ENCODE results near the gene EXD2. TPM values are rescaled to one million over a fixed set of nuclear protein-coding genes. Genes with fewer than 3 reads are reported as not detected.

Gene EXD2
- total RNA-seq, 2 donors from 2014 or later = 14.6 to 16.7 TPM

- H3K36me3 ChIP-seq = peaks cover 22% of the 10 kb centered on the region
- TF ChIP-seq, protein P1, sequence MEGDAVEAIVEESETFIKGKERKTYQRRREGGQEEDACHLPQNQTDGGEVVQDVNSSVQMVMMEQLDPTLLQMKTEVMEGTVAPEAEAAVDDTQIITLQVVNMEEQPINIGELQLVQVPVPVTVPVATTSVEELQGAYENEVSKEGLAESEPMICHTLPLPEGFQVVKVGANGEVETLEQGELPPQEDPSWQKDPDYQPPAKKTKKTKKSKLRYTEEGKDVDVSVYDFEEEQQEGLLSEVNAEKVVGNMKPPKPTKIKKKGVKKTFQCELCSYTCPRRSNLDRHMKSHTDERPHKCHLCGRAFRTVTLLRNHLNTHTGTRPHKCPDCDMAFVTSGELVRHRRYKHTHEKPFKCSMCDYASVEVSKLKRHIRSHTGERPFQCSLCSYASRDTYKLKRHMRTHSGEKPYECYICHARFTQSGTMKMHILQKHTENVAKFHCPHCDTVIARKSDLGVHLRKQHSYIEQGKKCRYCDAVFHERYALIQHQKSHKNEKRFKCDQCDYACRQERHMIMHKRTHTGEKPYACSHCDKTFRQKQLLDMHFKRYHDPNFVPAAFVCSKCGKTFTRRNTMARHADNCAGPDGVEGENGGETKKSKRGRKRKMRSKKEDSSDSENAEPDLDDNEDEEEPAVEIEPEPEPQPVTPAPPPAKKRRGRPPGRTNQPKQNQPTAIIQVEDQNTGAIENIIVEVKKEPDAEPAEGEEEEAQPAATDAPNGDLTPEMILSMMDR (IDR thresholded peaks at IDR 0.05) = peak; percentile 75 to 84
- peaks cover 0 to 15% of the 10 kb centered on the region in 2 donors for H3K4me1 ChIP-seq
- H3K9me3 ChIP-seq = no peaks in the 10 kb centered on the region
- DNase-seq (ENCODE audit: low spot score) = peak; percentile 76
- H3K27ac ChIP-seq = no peak overlapping the region
- no peaks in the 10 kb centered on the region for H3K27me3 ChIP-seq
- no peak overlapping the region for H3K4me3 ChIP-seq
Measured at GRCh38 chr14:69242311-69243224, 51.3 kb downstream of the EXD2 start.

DNA sequence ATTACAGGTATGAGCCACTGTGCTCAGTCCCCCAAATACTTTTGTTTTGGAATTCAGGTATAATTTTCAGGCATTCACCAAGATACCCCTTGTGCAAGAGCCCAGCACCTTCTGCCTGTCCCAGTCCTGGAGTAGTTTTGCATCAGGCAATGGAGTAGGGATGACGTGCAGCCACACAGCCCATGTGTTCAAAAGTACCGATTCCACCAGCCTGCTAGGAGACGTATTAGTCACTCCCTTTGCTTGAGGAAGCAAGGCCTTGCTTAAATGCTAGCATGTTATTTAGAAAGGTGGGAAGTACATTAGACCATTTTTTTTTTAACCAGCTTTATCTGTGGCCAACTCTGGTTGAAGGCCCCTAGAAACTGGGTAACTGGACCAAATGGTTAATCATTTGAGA, 53.6 kb downstream of the EXD2 start:
- TF ChIP-seq, protein P1 (IDR thresholded peaks at IDR 0.05) = no peak
- peaks cover 0 to 22% of the 10 kb centered on the region in 2 donors for H3K4me1 ChIP-seq
- H3K27me3 ChIP-seq = no peaks in the 10 kb centered on the region
- no peak overlapping the region for H3K27ac ChIP-seq
- DNase-seq (ENCODE audit: low spot score) = no peak
- H3K4me3 ChIP-seq = no peak overlapping the region
- no peaks in the 10 kb centered on the region for H3K9me3 ChIP-seq
- peaks cover 7% of the 10 kb centered on the region for H3K36me3 ChIP-seq

GRCh38 chr14:69246331-69246730, 55.0 kb downstream of the EXD2 start:
- TF ChIP-seq, protein P1 (IDR thresholded peaks at IDR 0.05) = no peak
- Histone ChIP-seq H3K4me1 (peaks cover 0 to 14% of the 10 kb centered on the region in 2 donors), H3K27ac (no peak overlapping the region), H3K36me3 (peaks cover 4% of the 10 kb centered on the region), H3K4me3 (no peak overlapping the region), H3K9me3 (no peaks in the 10 kb centered on the region), H3K27me3 (no peaks in the 10 kb centered on the region)
- DNase-seq (ENCODE audit: low spot score) = no peak

DNA sequence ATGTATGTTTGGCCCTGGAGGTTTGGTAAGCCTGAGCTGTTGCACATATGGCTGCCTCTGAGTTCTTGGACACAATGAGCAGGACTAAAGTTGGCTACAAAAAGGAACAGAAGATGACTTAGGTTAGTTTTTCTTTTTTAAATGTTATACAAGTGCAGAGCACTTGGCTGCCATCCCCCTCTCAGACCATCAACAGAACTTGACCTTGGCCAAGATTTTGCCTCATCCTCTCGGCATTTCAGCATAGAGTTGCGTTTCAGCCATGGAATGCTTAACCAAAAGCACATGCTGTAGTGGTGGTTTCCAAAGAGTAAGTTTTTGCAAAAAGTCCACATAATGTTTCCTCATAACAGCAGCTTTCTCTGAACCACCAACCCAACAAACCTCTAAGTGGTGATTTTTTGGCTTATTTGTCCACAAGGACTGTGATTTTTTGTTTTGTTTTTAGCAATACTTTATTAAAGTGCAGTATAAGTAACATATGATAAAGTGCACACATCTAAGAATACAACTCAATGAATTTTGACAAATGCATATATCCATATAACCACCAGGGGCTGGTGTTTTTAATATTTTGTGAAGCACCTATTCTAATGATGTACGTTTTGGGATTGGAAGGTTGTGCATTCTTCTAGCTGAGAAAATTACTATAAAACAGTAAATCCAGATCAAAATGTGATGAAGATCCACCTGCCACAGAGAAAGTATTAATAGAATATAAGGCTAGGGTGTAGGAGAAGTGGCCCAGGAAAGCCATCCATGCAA, 56.6 kb downstream of the EXD2 start:
- H3K36me3 ChIP-seq = no peaks in the 10 kb centered on the region
- TF ChIP-seq, protein P1 (IDR thresholded peaks at IDR 0.05) = peak in 1 of 2 donors; percentile 48
- DNase-seq (ENCODE audit: low spot score) = peak; percentile 75
- no peaks in the 10 kb centered on the region for H3K9me3 ChIP-seq
- no peaks in the 10 kb centered on the region for H3K27me3 ChIP-seq
- no peak overlapping the region for H3K4me3 ChIP-seq
- H3K4me1 ChIP-seq = peaks cover 0 to 9% of the 10 kb centered on the region in 2 donors
- peak overlapping the region in 1 of 2 donors; percentile 42 for H3K27ac ChIP-seq

- TF ChIP-seq, protein P1 (IDR thresholded peaks at IDR 0.05) = no peak
- Histone ChIP-seq H3K9me3 (no peaks in the 10 kb centered on the region), H3K27me3 (no peaks in the 10 kb centered on the region), H3K36me3 (no peaks in the 10 kb centered on the region), H3K4me3 (no peak overlapping the region), H3K4me1 (peaks cover 0 to 8% of the 10 kb centered on the region in 2 donors), H3K27ac (no peak overlapping the region)
- no peak for DNase-seq (ENCODE audit: low spot score)
Measured at GRCh38 chr14:69249603-69250002, 58.3 kb downstream of the EXD2 start.
